HG03469 (cell line): ENCODE data around the gene LAMA1.
"Not testable (repeated sequence)": the region's sequence is repeated elsewhere in the genome, so short reads cannot be mapped to it uniquely, and the experiment has no call there.

ENCODE experiments used
- ATAC-seq: cut with Tn5 transposase; IDR thresholded peaks from one replicate; pipeline ENCODE4 v1.9.1; 2021; ENCODE audit warnings: mild to moderate bottlenecking, moderate library complexity, moderate number of reproducible peaks; ENCODE audit not compliant: unreplicated experiment

Gene LAMA1, protein sequence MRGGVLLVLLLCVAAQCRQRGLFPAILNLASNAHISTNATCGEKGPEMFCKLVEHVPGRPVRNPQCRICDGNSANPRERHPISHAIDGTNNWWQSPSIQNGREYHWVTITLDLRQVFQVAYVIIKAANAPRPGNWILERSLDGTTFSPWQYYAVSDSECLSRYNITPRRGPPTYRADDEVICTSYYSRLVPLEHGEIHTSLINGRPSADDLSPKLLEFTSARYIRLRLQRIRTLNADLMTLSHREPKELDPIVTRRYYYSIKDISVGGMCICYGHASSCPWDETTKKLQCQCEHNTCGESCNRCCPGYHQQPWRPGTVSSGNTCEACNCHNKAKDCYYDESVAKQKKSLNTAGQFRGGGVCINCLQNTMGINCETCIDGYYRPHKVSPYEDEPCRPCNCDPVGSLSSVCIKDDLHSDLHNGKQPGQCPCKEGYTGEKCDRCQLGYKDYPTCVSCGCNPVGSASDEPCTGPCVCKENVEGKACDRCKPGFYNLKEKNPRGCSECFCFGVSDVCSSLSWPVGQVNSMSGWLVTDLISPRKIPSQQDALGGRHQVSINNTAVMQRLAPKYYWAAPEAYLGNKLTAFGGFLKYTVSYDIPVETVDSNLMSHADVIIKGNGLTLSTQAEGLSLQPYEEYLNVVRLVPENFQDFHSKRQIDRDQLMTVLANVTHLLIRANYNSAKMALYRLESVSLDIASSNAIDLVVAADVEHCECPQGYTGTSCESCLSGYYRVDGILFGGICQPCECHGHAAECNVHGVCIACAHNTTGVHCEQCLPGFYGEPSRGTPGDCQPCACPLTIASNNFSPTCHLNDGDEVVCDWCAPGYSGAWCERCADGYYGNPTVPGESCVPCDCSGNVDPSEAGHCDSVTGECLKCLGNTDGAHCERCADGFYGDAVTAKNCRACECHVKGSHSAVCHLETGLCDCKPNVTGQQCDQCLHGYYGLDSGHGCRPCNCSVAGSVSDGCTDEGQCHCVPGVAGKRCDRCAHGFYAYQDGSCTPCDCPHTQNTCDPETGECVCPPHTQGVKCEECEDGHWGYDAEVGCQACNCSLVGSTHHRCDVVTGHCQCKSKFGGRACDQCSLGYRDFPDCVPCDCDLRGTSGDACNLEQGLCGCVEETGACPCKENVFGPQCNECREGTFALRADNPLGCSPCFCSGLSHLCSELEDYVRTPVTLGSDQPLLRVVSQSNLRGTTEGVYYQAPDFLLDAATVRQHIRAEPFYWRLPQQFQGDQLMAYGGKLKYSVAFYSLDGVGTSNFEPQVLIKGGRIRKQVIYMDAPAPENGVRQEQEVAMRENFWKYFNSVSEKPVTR (N-terminal part only)

DNA sequence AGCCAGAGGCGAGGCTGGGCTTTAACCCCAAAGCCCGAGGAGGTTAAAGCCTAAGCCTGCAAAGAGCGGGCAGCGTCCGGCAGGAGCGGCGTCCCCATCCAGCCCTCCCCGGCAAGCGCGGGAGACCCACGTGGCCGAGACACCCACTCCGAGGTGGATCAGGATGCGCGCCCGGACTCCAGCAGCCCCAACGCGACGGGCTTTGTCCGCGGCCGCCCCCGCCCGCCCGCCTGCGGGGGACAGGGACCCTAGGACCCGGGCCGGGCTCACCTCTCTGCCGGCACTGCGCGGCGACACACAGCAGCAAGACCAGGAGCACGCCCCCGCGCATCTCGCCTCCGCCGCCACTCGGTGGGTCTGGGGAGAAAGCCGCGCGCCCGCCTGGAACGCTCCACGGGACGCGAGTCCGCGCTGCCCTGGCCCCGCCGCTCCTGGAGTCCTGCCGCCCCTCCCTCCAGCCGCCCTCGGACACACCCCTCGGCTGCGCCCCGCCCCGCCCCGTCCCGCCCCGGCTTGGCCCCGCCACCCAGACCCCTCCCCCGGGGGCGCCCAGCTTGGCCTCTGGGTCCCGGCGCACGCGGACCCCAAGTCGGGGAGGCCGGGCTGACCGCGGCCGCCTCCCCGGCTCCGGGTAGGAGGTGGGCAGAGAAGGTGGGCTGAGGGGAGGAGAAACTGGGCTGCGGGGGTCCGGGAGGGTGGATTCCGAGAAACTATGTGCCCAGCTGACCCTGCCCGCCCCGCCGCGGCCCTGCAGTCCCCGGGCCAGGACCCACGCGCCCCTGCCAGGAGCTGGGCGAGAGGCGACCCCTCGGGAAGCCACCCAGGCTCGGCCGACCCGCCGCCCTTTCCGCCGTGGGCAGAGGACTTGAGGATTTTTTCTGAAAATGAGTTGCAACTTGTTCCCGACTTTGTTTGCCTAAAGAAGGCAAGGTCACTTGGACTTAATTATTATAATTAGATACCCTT is at the start of gene LAMA1:
Gene LAMA1 (minus strand): TSS at position 408 of the 966 bp plus-strand sequence. CDS start 77 bp downstream, at position 331.
- no peak for ATAC-seq

DNA sequence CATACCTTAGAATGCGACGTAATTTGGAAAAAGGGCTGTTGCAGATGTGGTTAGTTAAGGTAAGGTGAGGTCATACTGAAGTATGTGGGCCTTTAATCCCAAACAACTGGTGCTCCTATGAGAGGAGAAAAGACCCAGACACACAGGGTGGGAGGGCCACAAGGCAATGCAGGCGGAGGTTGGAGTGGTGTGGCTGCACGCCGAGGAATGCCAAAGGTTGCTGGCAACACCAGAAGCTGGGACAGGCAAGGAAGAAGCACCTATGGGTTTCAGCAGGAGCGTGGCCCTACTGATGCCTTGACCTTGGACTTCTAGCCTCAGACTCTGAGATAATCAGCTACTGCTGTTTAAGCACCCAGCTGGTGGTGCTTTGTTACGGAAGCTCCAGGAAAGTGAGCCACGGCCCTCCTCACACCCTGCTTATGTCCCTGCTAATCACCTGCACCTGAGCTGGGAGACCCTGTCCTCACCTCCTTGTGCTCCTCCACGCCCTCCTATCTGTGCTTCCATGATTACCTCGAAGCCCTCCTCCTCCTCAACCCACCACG is 48.3 kb upstream of the LAMA1 start:
- ATAC-seq: no peak

DNA sequence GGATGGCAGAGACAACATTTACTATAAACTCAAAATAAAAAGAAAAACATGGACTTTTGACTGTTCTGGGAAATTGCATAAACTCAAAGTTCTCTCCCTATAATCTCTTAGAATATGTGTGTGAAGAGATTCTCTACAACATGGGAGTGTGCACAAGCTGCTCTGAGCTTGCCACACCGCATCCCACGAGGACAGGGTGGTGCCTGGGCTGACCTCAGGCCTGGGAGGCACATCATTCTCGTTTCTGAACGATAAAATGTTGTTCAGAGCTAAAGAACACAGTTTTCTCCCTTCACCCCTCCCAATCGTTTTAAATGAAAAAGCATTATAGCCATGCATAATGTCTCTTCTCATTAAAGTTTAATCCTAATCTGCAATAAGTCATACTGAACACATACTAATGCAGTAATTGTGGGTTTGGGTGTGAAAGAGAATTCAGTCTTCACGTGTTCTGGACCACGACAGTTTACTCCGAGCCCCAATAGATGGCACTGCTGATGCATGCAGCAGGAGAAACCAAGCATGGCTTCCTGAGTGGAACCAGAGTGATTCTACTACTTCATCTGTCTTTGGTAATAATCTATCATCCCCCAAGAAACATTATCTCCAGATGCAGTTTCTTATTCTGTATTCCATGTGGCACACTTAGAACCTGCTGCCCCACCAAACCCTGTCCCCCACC is 46.9 kb upstream of the LAMA1 start:
- ATAC-seq: no peak

DNA sequence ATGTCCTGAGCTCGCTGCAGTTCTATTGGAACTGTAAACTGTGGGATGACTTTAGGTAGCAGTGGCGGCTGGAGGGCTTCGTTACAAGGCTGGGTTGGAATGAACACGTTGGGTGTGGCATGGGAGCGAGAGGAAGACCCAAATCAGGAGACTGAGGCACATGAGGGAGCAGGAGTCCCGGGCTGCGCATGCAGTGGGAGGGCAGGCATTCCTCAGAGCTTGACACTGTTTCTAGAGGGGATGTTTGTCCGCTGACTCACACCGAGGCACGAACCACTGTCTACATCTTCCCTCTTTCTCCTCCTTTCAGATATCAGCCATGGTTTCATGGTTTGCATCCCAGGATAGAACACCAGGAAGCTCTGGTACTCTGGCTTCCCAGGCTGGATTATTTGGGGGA is 40.6 kb upstream of the LAMA1 start:
- no peak for ATAC-seq

DNA sequence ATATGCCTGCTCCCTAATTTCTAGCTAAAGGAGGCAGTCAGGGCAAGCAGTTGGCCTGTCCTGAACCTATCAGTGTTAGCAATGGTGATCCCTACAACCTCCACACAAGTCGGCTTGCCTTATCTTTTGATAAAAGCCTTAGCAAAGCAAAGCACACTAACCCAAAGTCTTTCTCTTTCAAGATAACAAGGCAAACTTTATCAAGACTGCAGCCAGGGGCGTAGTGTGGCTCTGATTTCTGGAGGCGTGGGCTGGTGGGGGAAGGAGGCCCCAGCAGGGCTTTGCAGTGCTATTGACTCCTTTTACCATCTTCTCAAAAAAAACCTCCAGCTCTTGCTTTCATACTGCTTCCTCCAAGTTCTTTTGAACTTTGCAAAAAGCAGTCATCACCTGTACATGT is 40.2 kb upstream of the LAMA1 start:
- ATAC-seq: no peak

DNA sequence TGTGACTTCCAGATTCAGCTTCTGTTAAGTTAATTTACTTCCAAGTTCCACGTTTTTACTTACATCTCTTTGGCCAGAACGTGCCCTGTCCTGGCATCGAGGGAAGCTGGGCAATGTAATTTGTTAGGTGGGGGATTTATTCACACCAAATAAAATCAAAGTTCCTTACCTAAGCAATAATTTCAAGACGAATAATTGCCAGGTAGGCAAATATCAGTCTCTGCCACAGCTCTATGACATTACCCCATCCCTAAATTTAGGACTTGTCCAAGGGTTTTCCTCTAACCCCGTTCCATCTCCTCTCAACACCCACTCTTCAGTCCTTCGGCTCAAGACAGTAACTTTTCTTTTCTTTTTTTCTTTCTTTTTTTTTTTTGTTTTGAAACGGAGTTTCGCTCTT is 38.3 kb upstream of the LAMA1 start:
- no peak for ATAC-seq

DNA sequence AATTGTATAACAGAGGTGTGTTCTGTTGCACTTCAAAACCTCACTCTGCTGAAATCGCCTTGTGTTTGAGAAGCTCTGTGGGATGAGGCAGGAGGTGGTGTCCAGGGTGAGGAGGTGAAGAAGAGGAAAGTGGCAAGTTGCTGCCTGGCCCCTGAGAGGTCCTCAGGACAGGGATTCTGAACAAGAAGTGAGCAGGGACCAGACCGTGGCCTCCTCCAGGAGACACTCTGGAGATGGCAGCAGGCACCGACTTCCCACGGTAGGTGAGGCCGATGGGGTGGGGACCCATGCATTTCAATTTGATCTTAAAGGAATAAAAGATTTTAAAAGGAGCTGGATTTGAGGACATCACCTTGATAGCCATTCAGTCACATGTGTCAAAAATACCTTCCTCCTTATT is 37.5 kb upstream of the LAMA1 start:
- ATAC-seq: no peak

DNA sequence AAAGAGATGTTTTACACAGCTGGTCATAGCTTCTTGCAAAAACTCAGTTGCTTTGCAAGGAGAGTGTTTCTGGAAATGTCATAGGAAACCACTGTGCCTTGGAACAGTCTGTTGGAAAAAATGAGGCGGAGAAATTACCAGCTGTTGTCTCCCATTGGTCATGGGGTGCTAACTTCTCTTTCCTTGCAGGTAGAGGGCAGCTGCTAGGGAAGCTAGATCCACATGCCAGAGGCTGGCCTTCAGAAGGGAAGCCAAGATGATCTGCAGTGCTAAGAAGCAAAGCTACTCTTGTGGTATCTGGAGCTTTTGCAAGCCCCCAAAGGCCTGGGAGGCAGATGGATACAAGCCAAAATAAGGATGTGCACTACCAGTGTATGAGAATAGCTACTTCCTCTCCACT is 34.8 kb upstream of the LAMA1 start:
- ATAC-seq: no peak

DNA sequence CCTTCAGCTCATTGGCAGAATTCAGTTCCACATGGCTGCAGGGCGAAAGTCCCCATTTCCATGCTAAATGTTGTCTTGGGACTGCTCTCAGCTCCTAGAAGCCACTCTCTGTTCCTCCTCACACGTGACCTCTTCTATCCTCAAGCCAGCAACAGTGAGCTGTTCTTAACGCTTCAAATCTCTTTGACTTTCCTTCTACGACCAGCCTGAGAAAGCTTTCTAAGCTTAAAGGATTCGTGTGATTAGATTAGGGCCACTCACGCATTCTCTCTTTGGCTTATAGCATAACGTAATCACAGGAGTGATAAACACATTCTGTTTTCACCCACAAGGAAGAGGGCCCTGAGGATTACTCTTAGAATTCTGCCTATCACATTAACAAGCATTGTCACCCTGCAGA is 29.8 kb upstream of the LAMA1 start:
- no peak for ATAC-seq

DNA sequence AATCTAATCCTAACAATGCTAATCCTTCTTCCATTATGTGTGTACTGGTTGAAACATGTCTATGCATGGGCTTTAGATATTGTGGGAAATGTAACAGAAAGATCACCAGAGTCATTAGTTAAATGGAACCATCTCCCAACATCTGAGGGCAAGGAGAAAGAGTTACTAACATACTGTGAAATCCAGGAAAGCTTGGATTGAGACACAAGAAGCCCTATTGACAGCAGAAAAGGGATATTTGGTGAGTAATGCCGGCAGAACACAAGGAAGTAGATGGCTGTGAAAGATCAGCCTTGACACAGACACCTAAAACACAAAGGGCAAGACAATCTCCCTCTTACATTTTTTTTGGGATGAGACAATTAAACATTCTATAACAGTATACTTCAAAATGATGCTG is 28.5 kb upstream of the LAMA1 start:
- no peak for ATAC-seq

DNA sequence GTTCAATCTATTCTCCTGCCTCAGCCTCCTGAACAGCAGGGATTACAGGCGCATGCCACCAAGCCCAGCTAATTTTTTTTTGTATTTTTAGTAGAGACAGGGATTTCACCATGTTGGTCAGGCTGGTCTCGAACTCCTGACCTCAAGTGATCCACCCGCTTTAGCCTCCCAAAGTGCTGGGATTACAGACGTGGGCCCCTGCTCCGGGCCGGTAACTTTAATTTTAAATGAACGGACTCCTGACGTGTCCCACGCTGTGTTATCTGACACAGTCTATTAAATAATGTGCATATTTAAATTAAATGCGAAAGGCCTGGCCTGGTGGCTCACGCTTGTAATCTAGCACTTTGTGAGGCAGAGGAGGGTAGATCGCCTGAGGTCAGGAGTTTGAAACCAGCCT is 27.3 kb upstream of the LAMA1 start:
- not testable (repeated sequence) for ATAC-seq

DNA sequence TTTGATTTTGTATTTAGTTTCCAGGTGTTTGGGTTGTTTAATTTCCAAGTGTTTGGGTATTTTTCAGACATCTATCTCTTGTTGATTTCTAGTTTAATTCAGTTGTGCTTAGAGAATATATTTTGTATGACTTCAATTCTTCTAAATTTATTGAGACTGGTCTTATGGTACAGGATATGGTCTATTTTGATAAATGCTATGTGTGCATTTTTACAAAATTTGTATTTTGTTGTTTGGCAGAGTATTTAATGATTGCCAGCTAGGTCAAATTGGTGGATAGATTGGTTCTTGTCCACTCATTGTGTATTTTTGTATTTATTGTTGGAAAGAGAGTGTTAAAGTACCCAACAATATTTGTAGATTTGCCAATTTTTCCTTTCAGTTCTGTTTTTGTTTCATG is 23.7 kb upstream of the LAMA1 start:
- ATAC-seq: no peak

DNA sequence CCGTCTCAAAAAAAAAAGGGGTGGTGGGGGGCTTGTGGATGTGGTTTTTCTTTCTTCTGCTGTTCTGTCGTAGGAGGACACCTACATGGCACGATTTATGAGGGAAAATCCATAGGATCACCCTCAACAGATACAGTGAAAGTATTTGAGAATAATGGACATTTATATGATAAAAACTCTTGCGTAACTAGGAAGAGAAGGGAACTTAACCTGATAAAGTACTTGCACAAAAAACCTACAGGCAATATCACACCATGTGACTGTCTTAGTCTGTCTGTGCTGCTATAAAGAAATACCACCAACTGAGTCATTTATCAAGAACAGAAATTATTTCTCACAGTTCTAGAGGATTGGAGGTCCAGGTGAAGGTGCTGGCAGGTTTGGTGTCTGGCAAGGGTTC is 21.8 kb upstream of the LAMA1 start:
- ATAC-seq: no peak

DNA sequence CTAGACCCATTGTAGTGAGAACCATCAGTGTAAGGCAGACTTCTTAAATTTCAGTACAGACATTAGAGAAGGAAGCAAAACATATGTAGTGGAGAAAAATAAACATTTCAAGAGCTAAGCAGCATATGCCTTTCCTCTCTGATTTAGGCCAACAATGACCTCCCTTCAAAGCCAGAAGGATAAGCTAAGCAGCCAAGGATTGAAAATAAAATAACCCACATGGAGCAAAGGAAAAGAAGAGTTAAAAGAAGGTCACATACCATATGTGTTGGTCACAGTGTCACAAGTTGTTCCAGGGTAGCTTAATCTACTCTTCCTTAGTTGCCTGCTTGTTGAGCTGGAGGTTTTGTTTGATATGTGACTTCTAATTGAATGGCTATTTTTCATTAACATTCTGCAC is 15.6 kb upstream of the LAMA1 start:
- no peak for ATAC-seq

DNA sequence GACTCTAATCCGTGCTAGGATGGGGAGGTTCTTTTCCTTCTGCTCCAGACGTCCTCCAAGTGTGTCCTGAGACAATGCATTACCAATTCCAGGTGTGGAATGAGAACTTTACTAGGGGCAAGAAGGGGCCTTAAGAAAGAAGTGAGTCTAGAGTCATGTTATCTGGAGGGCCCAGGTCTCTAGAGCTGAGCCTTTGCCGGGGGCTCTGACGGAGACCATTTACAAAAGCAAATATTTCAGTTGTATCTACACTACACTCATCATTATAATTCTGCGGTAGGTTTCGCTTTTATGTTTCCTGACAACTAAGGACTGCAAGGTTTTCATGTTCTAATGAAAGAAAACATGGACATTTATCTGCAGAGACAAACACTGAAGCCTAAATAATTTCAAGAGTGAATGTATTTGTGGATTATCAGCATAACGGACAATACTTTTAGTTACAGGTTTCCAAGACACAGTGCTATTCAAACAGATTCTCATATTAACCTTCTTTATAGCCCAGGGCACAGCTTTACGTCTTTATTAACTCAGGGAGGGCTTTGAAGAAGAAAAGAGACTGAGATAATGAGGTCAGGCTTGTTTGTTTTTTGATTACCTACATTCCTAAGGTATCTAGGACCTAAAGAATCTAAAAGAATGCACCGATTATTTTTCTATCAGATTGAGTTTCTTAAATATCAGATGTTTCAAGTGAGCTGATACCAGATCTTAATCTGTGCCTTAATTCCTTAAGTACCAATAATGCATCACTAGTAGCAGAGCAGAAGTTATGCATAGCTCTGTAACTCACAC is 15.0 kb upstream of the LAMA1 start:
- no peak for ATAC-seq

DNA sequence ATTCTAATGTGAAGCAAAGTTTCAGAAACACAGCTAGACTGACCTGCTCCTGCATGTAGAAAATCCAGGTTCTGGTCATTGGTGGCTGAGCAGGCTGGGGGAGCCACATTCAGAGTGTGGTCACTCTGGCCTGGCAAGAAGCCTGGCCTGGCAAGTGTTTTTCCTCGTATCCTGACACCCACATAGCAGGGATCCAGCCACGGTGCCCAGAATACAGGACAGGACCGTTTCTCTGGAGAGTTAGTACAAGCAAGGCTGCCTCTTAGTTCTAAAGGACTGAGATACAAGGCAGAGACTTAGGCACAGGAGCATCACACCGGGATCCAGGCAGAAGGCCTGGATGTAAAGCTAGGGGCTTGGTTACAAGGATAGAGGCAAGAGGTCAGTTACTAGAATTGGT is 4.8 kb upstream of the LAMA1 start:
- ATAC-seq: no peak

DNA sequence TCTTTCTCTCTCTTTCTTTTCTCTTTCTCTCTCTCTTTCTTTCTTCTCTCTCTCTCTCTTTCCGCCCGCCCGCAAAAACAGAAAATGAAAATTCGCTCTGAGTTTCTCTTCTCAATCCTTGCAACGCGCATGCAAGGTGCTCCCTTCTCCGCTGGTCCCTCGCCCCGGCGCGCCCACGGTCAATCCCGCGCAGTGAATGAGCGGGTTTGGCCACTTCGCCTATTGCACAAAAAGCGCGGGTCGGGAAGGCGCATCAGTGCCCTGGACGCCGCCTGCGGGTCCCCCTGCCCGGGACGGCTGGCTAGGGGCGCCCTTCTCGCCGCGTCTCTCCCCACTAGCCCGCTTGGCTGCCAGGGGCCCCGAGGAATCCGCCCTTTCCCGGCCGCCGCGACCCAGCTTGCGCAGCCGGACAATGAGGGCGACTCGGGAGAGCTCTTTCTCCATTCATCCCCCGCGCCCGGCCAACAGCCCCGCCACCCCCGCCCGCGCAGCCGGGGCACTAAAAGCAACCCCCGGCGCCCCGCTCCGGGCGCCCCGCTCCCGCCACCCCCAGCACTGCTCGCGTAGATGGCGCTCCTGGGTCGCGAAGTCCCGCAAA is 706 bp downstream of the LAMA1 start:
- ATAC-seq: no peak
